Measurements from ENCODE around the gene TEK.
A peak's percentile ranks its signal among the peaks of the same experiment; 100 is the strongest.

The TEK gene

GRCh38 chr9:27183131-27183530, 74.1 kb downstream of the TEK start:
- no peak for DNase-seq

DNA sequence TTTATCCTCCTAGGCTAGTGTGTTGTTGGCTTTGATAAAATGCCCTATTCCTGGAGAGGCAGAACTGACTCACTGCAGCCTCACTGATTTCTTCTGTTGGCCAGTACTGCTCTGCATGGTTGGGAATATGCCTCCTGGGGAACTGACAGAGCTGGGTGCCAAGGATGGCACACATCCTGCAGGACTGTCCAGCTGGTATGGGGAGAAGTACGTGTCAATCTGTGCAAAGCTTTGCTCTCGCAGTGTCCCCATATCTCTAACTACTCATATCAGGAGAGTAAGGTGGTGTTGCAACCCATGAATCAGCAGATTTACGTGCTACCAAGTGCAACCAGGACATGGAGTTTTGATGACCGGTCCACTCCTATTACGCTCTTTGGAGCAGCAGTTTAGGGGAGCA, 74.7 kb downstream of the TEK start:
- DNase-seq, result no peak

- no peak for DNase-seq
Observed at GRCh38 chr9:27184556-27185351, 75.7 kb downstream of the TEK start.

- DNase-seq, result no peak
Observed at GRCh38 chr9:27188426-27188825, 79.4 kb downstream of the TEK start.

DNA sequence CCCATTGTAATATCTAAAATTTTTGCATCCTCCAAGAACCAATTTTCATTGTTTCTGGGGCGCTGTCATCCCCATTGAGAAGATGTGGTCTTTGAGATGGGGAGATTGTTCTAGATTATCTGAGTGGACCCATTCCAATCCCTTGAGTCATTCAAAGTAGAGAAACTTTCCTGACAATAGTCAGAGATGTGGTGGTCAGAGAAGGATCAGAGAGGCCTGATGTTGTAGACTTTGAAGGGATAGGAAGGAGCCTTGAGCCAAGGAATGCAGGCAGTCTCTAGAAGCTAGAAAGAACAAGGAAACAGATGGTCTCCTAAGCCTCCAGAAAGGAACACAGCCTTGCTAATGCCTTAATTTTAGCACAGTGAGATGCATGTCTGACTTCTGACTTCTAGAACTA, 80.4 kb downstream of the TEK start:
- no peak for DNase-seq

- no peak for DNase-seq
Observed at GRCh38 chr9:27192291-27192960, 83.4 kb downstream of the TEK start.

DNA sequence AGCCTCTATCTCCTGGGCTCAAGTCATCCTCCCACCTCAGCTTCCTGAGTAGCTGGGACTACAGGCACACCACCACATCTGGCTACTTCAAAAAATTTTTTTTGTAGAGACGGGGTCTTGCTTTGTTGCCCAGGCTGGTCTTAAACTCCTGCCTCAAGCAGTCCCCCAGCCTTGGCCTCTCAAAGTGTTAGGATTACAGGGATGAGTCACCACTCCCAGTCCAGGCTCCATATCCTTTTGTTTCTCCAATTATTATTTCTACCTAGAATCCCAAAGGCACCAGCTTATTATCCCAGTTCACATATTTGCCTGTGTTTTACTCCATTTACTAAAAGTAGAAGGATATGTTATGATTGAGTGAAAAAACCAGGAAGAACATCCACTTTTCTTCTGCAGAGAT, 84.9 kb downstream of the TEK start:
- DNase-seq, result no peak

DNA sequence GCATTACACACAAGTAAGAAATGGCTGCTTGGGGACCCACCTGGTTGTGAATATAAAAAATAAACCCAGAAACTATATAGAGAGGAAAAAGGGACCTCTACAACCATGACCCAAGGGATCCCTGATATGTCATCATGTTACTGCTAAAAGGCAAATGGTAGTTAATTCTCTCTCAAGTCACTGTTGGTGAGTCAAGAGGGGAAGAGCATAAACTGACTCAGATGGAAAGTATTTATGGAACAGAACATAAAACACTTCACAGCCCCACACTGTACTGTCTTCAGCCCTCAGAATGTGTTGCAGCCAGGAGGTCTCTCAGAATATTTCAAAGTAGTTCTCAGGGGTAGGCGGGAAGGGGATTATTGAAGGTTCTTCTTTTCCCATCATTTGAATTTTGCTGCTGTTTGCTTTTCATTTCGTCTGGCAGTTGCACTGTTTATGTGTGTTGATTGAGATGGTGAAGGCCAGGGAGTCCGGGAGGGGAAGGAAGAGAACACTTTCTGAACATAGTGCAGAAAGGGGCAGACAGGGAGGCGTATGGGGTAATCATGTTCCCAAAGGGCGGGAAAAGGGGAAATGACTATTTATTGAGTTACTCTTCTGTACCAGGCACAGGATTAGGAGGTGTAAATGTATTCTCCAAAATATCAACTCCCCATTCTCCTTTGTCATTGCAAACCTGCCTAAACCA, 85.5 kb downstream of the TEK start:
- DNase-seq, result no peak

DNA sequence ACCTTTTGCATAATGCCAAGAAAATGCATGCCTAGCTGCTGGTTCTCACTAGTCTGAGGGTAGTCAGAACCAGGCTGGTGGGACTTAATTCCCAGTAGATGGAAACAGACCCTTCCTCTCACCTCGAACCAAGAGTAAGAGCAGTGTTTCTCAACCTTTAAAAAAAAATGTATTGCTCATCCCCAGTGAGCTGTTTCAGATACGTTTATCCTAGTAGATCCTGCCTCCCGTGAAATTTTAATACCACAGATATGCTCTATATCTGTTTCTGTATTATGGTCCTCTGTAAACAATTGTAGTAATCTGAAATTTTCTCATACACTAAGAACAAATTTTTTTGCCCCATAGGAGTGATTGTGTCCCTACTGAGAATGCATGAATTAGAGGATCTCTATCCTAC, 86.2 kb downstream of the TEK start:
- DNase-seq, result no peak

DNA sequence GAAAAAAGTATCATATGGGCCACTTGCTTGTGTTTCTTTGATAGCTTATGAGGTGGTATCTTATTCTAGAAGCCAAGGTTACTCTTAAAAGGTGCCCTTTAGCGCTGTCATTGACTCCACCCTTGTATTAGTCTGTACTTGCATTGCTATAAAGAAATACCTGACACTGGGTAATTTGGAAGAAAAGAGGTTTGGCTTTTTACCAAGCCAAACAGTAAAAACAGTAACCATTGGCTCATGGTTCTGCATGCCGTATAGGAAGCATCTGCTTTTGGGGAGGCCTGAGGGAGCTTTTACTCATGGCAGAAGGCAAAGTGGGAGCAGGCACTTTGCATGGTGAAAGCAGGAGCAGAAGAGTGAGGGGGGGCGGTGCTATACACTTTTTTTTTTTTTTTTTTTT, 87.4 kb downstream of the TEK start:
- DNase-seq, result no peak

GRCh38 chr9:27198190-27198589, 89.2 kb downstream of the TEK start:
- DNase-seq, result no peak

GRCh38 chr9:27202056-27202455, 93.0 kb downstream of the TEK start:
- no peak for DNase-seq

GRCh38 chr9:27203783-27204182, 94.8 kb downstream of the TEK start:
- no peak for DNase-seq

DNA sequence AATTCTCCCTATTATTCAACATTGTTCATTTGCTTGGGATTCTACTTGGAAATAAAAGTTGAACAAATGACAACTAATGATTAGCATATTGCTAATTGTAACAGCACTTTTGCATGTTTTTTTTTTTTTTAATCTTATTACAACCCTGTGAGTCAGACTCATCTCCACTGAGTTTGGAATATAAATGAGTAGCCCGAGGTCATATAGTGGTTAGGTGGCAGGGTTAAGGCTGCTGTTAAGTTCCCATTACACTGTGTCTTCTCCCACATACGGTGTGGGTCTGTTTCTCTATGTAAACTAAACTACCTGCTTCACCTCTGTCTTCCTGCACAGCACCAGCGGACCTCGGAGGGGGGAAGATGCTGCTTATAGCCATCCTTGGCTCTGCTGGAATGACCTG, 95.6 kb downstream of the TEK start:
- DNase-seq, result no peak

DNA sequence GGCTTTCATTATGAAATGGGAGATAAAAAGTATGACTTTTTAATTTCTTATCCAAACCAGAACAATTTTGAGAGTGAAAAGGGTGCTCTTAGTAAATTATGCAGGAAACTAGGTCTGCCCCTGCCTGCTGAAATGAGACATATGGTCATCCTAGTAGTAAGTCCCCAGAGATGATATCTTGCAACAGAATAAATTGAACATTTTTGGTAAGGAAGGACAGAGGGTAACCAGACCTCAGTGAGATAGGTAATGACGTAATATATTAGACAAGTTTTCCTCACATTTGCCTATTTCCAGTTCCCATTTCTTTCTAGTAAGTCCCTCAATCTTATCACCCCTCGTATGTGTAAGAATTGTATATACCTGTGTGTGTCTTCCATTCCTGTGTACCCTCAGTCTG, 96.2 kb downstream of the TEK start:
- no peak for DNase-seq

GRCh38 chr9:27206041-27206440, 97.0 kb downstream of the TEK start:
- no peak for DNase-seq

GRCh38 chr9:27209034-27209433, 100.0 kb downstream of the TEK start:
- no peak for DNase-seq

DNA sequence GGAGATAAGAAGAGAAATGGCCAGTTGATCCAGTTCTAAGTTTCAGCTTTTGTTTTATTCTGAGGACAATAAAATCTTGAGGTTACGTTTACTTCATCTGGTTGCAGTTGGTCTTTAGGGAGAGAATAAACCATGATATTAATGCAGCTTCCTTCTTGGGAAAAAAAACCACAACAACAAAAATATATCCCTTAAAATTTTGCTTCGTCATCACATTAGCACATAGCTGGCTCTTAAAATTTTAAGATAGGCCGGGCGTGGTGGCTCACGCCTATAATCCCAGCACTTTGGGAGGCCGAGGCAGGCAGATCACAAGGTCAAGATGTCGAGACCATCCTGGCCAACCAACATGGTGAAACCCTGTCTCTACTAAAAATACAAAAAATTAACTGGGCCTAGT, 101.6 kb downstream of the TEK start:
- no peak for DNase-seq

GRCh38 chr9:27212191-27212590, 103.2 kb downstream of the TEK start:
- DNase-seq, result no peak

- no peak for DNase-seq
Observed at GRCh38 chr9:27212621-27213020, 103.6 kb downstream of the TEK start.

DNA sequence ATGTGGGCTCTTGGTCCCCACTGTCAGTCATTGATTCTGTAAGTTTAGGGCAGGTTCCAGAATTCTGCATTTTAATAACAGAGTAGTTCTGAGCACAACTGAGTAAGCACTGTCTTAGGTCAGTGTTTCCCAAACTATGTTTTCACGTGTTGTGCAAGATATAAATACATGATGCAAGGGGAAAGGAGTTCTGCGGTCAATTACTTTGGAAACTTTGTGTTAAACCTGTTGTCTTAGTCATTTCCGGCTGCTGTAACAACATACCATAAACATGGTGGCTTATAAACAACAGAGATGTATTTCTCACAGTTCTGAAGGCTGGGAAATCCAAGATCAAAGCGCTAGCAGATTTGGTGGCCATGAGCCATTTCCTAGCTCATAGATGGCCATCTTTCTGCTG, 118.2 kb downstream of the TEK start:
- DNase-seq, result no peak

DNA sequence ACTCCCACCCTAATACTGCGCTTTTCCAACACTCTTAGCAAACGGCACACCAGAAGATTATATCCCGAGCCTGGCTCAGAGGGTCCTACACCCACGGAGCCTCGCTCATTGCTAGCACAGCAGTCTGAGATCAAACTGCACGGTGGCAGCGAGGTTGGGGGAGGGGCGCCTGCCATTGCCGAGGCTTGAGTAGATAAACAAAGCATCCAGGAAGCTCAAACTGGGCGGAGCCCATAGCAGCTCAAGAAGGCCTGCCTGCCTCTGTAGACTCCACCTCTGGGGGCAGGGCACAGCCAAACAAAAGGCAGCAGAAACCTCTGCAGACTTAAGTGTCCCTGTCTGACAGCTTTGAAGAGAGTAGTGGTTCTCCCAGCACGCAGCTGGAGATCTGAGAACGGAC, 130.6 kb downstream of the TEK start:
- peak; percentile 48 to 67 for DNase-seq

DNA sequence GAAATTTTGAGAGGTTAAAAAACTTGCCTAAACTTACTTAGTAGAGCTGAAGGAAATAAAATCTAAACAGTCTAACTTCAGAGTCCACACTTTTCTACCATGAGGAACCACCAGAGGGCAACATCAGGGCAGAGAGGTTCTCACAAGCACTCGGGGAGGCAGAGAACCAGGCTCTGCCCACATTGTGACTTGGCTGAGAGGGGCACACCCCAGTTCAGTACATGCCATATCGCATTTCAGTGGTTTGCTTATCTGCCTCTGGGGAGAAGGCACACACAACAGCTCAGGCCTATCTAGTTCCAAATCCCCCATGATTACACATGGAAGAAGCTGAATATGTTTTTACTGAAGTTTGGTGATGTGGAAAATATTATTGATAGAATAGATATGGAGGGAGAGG, 138.7 kb downstream of the TEK start:
- DNase-seq, result peak in 1 of 2 experiments; percentile 25

- DNase-seq, result no peak
Observed at GRCh38 chr9:27248702-27249101, 139.7 kb downstream of the TEK start.
